ENCODE measurements around the gene POR. TPM values are rescaled to one million over a fixed set of nuclear protein-coding genes. Genes with fewer than 3 reads are reported as not detected.
A peak's percentile ranks its signal among the peaks of the same experiment; 100 is the strongest.

Gene POR
- polyA plus RNA-seq, 1 of the 3 experiments (the other 2 are of a cell fraction): 68.7 TPM

- Histone ChIP-seq H3F3A (replicated peaks; ENCODE audit: insufficient read depth) (no peaks in the 10 kb centered on the region), H3K27ac (ENCODE audit: low read depth in 2 of 2, low read length in 1 of 2) (no peak overlapping the region), H2AFZ (ENCODE audit: low read depth) (no peak overlapping the region), H3K4me2 (no peak overlapping the region), H3K9ac (no peak overlapping the region), H3K9me2 (no peaks in the 10 kb centered on the region), H3K79me2 (ENCODE audit: insufficient read depth) (no peaks in the 10 kb centered on the region), H3K4me3 (ENCODE audit: low read depth in 2 of 2, low read length in 1 of 2) (no peak overlapping the region), H3K27me3 (ENCODE audit: insufficient read depth) (no peaks in the 10 kb centered on the region), H3K4me1 (ENCODE audit: control insufficient read depth in 1 of 2, insufficient read depth in 2 of 2, low read depth in 1 of 2, low read length in 1 of 2) (no peaks in the 10 kb centered on the region; a peak in 1 of 4 replicates), H4K20me1 (ENCODE audit: insufficient read depth) (no peaks in the 10 kb centered on the region), H3K9me3 (no peaks in the 10 kb centered on the region), H3K36me3 (replicated peaks in 1 of 2; ENCODE audit: control insufficient read depth in 1 of 2, insufficient read depth in 2 of 2, low read length in 1 of 2) (peaks cover 19 to 70% of the 10 kb centered on the region in 2 experiments)
- ChIA-PET CTCF (interaction anchor here (1.1 kb wide), 1 partner anchor 36 kb away, joined by 5 read pairs; no protein-coding TSS in a partner anchor), POLR2A (no interaction called here)
- no peak for TF ChIP-seq REST (IDR thresholded peaks at IDR 0.05; ENCODE audit: low read depth, low read length)
- TF ChIP-seq CTCF (IDR thresholded peaks at IDR 0.05): no peak
- no peak for TF ChIP-seq RAD21 (IDR thresholded peaks at IDR 0.05; ENCODE audit: low read length)
- TF ChIP-seq EZH2phosphoT487 (IDR thresholded peaks at IDR 0.05; ENCODE audit: borderline replicate concordance, low read depth): no peak
- no peak for TF ChIP-seq SMC3 (IDR thresholded peaks at IDR 0.05; ENCODE audit: low read depth, low read length)
- TF ChIP-seq ZBTB33 (IDR thresholded peaks at IDR 0.05; ENCODE audit: borderline replicate concordance, low read depth): no peak
- no peak for TF ChIP-seq RXRA (IDR thresholded peaks at IDR 0.05; ENCODE audit: borderline replicate concordance, low read depth)
- no peak for TF ChIP-seq NRF1 (IDR thresholded peaks at IDR 0.05; ENCODE audit: low read depth, low read length)
- no peak for TF ChIP-seq RCOR1 (IDR thresholded peaks at IDR 0.05; ENCODE audit: low read length)
- no peak for TF ChIP-seq CHD2 (IDR thresholded peaks at IDR 0.05; ENCODE audit: low read length, partially characterized antibody)
- no peak for TF ChIP-seq IRF3 (IDR thresholded peaks at IDR 0.05; ENCODE audit: low read depth, low read length)
- TF ChIP-seq JUND (IDR thresholded peaks at IDR 0.05): no peak
- no peak for TF ChIP-seq USF2 (IDR thresholded peaks at IDR 0.05; ENCODE audit: borderline replicate concordance, low read depth, low read length)
- no peak for TF ChIP-seq TAF1 (IDR thresholded peaks at IDR 0.05; ENCODE audit: borderline replicate concordance, low read depth, low read length)
- TF ChIP-seq EP300 (IDR thresholded peaks at IDR 0.05; ENCODE audit: borderline replicate concordance in 1 of 2, low read depth in 1 of 2, low read length in 1 of 2): no peak
- no peak for TF ChIP-seq ELF1 (IDR thresholded peaks at IDR 0.05)
- TF ChIP-seq PBX3 (IDR thresholded peaks at IDR 0.05): no peak
- no peak for TF ChIP-seq RFX5 (IDR thresholded peaks at IDR 0.05; ENCODE audit: low read length)
- peak; percentile 44 for DNase-seq
- 92% methylated on average over 24 of the region's 26 CpGs for WGBS (ENCODE audit: low lambda C conversion rate)
These were observed 68.6 kb downstream of the POR start for GRCh38 chr7:75983471-75984129.
